IMR-90 (cell line): ENCODE results near the gene MYOF. TPM values are rescaled to one million over a fixed set of nuclear protein-coding genes. Genes with fewer than 3 reads are reported as not detected.

ENCODE experiments used
- ATAC-seq: fragments of 200-7000 bp; cut with Tn5 transposase; 2 replicates; pipeline ENCODE4 v1.9.1; 2020; ENCODE audit warnings: low read depth, mild to moderate bottlenecking, moderate library complexity
- BruUV-seq: library from RNA; stranded (reverse); fragments of 400-500 nt; replicated peaks from 2 replicates; lab custom pipeline; 2021; lab: Mats Ljungman, UMichigan
- CTCF ChIA-PET: fragments of 300-600 bp; formaldehyde crosslinking; extraction: SDS; loops from one replicate; lab custom pipeline; 2021; ENCODE audit warnings: antibody characterized with exemption; lab: Yijun Ruan, JAX
- POLR2A ChIA-PET: fragments of 300-600 bp; sonication (Branson Sonifier 250); formaldehyde crosslinking; loops from one replicate; lab custom pipeline; 2022; ENCODE audit warnings: antibody characterized with exemption; ENCODE audit not compliant: unreplicated experiment; lab: Charles Lee
- DNase-seq: peaks from one replicate; pipeline ENCODE4 v3.0.0; 2013
- H2AFZ ChIP-seq: replicated peaks from 2 replicates; pipeline ENCODE3; 2013; ENCODE audit warnings: low read length, mild to moderate bottlenecking; ENCODE audit not compliant: poor library complexity
- H2AK5ac ChIP-seq: 2 replicates; pipeline ENCODE4 v1.6.1; 2013; ENCODE audit warnings: low read depth, low read length, inconsistent platforms
- H2AK9ac ChIP-seq: replicated peaks from 2 replicates; pipeline ENCODE3; 2013; ENCODE audit warnings: mild to moderate bottlenecking, low read depth, low read length, moderate library complexity; ENCODE audit not compliant: poor library complexity
- H2BK120ac ChIP-seq: 2 replicates; pipeline ENCODE4 v1.6.1; 2013; ENCODE audit warnings: low read depth, low read length, inconsistent platforms
- H2BK15ac ChIP-seq: 3 replicates; pipeline ENCODE4 v1.6.1; 2013; ENCODE audit warnings: low read depth, low read length, inconsistent platforms
- H2BK20ac ChIP-seq: 2 replicates; pipeline ENCODE4 v1.6.1; 2013; ENCODE audit warnings: low read depth, mild to moderate bottlenecking, inconsistent platforms, low read length, moderate library complexity
- H2BK5ac ChIP-seq: 2 replicates; pipeline ENCODE4 v1.6.1; 2013; ENCODE audit warnings: mild to moderate bottlenecking, low read depth, low read length, inconsistent platforms; ENCODE audit not compliant: poor library complexity, severe bottlenecking
- H3K14ac ChIP-seq: replicated peaks from 2 replicates; pipeline ENCODE4 v1.6.1; 2013; ENCODE audit warnings: low read depth, low read length, inconsistent platforms
- H3K18ac ChIP-seq: 2 replicates; pipeline ENCODE4 v1.6.1; 2013; ENCODE audit warnings: low read depth, low read length, control low read depth
- H3K23ac ChIP-seq: 2 replicates; pipeline ENCODE4 v1.6.1; 2013; ENCODE audit warnings: low read depth, low read length, inconsistent platforms
- H3K27ac ChIP-seq: 2 replicates; pipeline ENCODE4 v1.5.1; 2013; ENCODE audit warnings: mild to moderate bottlenecking, control low read depth, low read length; ENCODE audit not compliant: insufficient read depth
- H3K27me3 ChIP-seq: 2 replicates; pipeline ENCODE4 v1.6.1; 2013; ENCODE audit warnings: low read length; ENCODE audit not compliant: control insufficient read depth, insufficient read depth
- H3K36me3 ChIP-seq: 2 replicates; pipeline ENCODE4 v1.6.1; 2013; ENCODE audit warnings: low read length, mixed read lengths; ENCODE audit not compliant: control insufficient read depth, insufficient read depth
- H3K4ac ChIP-seq: 2 replicates; pipeline ENCODE4 v1.6.1; 2013; ENCODE audit warnings: low read depth, low read length, inconsistent platforms
- H3K4me1 ChIP-seq: 2 replicates; pipeline ENCODE4 v1.6.1; 2013; ENCODE audit warnings: low read length, mixed read lengths; ENCODE audit not compliant: control insufficient read depth, insufficient read depth
- H3K4me2 ChIP-seq: 2 replicates; pipeline ENCODE4 v1.6.1; 2013; ENCODE audit warnings: low read depth, mild to moderate bottlenecking, control low read depth, low read length, moderate library complexity
- H3K4me3 ChIP-seq: 2 replicates; pipeline ENCODE4 v1.5.1; 2013; ENCODE audit warnings: low read depth, mild to moderate bottlenecking, control low read depth, low read length, moderate library complexity; ENCODE audit not compliant: insufficient read depth
- H3K56ac ChIP-seq: 2 replicates; pipeline ENCODE4 v1.6.1; 2013; ENCODE audit warnings: low read length, inconsistent platforms; ENCODE audit not compliant: insufficient read depth; ENCODE audit errors: extremely low read depth
- H3K79me1 ChIP-seq, 2 experiments: 2 replicates each; pipeline ENCODE4 v1.6.1; 2013; ENCODE audit warnings: low read length in 2 of 2, inconsistent platforms in 1 of 2, low read depth in 1 of 2
- H3K9ac ChIP-seq: 2 replicates; pipeline ENCODE4 v1.6.1; 2013; ENCODE audit warnings: low read depth, low read length, control low read depth
- H3K9me1 ChIP-seq: 2 replicates; pipeline ENCODE4 v1.6.1; 2013; ENCODE audit warnings: low read length, inconsistent platforms; ENCODE audit not compliant: insufficient read depth
- H3K9me3 ChIP-seq: 2 replicates; pipeline ENCODE4 v1.6.1; 2013; ENCODE audit warnings: low read length; ENCODE audit not compliant: control insufficient read depth, insufficient read depth
- H4K20me1 ChIP-seq: 2 replicates; pipeline ENCODE4 v1.6.1; 2013; ENCODE audit warnings: low read length, inconsistent platforms; ENCODE audit not compliant: insufficient read depth
- H4K5ac ChIP-seq: 2 replicates; pipeline ENCODE4 v1.6.1; 2013; ENCODE audit warnings: mild to moderate bottlenecking, low read depth, low read length, control low read depth
- H4K8ac ChIP-seq, 2 experiments: 2 replicates each; pipeline ENCODE4 v1.6.1; 2013; ENCODE audit warnings: low read depth in 2 of 2, low read length in 2 of 2, control low read depth in 1 of 2, inconsistent platforms in 1 of 2
- H4K91ac ChIP-seq: 2 replicates; pipeline ENCODE4 v1.6.1; 2013; ENCODE audit warnings: low read depth, low read length, inconsistent platforms; ENCODE audit not compliant: insufficient read depth
- BHLHE40 ChIP-seq: fragments of 150-350 bp; IDR thresholded peaks from 2 replicates; pipeline ENCODE4 v1.6.1; 2016; ENCODE audit warnings: mild to moderate bottlenecking, low read depth, low read length
- CEBPB ChIP-seq: IDR thresholded peaks from 2 replicates; pipeline ENCODE4 v1.6.1; 2012; ENCODE audit warnings: low read depth, low read length, improper control_type of control experiment
- CHD1 ChIP-seq: IDR thresholded peaks from 2 replicates; pipeline ENCODE4 v1.6.1; 2012; ENCODE audit warnings: low read depth, low read length, improper control_type of control experiment
- FOS ChIP-seq: fragments of 150-350 bp; IDR thresholded peaks from 2 replicates; pipeline ENCODE4 v1.6.1; 2016; ENCODE audit warnings: low read depth, low read length
- MAFK ChIP-seq: IDR thresholded peaks from 2 replicates; pipeline ENCODE4 v1.6.1; 2012; ENCODE audit warnings: low read depth, low read length, improper control_type of control experiment
- MAZ ChIP-seq: IDR thresholded peaks from 2 replicates; pipeline ENCODE4 v1.6.1; 2012; ENCODE audit warnings: low read depth, mild to moderate bottlenecking, low read length, improper control_type of control experiment, moderate library complexity, borderline replicate concordance
- MXI1 ChIP-seq: IDR thresholded peaks from 2 replicates; pipeline ENCODE4 v1.6.1; 2012; ENCODE audit warnings: low read depth, mild to moderate bottlenecking, low read length, moderate library complexity, borderline replicate concordance
- NFE2L2 ChIP-seq: fragments of 150-350 bp; IDR thresholded peaks from 2 replicates; pipeline ENCODE4 v1.6.1; 2016; ENCODE audit warnings: low read depth, mild to moderate bottlenecking, low read length
- POLR2A ChIP-seq: IDR thresholded peaks from 2 replicates; pipeline ENCODE4 v1.6.1; 2012; ENCODE audit warnings: mild to moderate bottlenecking, low read depth, low read length
- RAD21 ChIP-seq: IDR thresholded peaks from 2 replicates; pipeline ENCODE4 v1.6.1; 2012; ENCODE audit warnings: low read length, improper control_type of control experiment
- RCOR1 ChIP-seq: IDR thresholded peaks from 2 replicates; pipeline ENCODE4 v1.6.1; 2012; ENCODE audit warnings: mild to moderate bottlenecking, low read length, improper control_type of control experiment; ENCODE audit not compliant: insufficient replicate concordance
- RFX5 ChIP-seq: IDR thresholded peaks from 2 replicates; pipeline ENCODE4 v1.8.0; 2012; ENCODE audit warnings: low read depth, mild to moderate bottlenecking, low read length, moderate library complexity
- SMC3 ChIP-seq: fragments of 150-350 bp; IDR thresholded peaks from 2 replicates; pipeline ENCODE4 v1.6.1; 2016; ENCODE audit warnings: low read depth, mild to moderate bottlenecking, antibody characterized with exemption, low read length, moderate library complexity
- WGBS, 2 experiments: methylation state at CpG; one replicate each; pipeline versions ENCODE4 v1.1.5 to v1.1.7; 2013; ENCODE audit warnings: missing lambda C conversion rate in 2 of 2; ENCODE audit not compliant: insufficient read length in 1 of 2; ENCODE audit errors: extremely low coverage in 2 of 2; 5-methylcytosine and 5-hydroxymethylcytosine counted together
- dilution Hi-C: fragments of 300-500 bp; cut with HindIII; formaldehyde crosslinking; loops from one replicate; pipeline ENCODE4 v1.14.3; 2018; ENCODE audit warnings: low sequenced_read_pairs; ENCODE audit not compliant: unreplicated experiment
- in situ Hi-C: fragments of 300-500 bp; cut with MboI; formaldehyde crosslinking; loops from 3 replicates; pipeline ENCODE4 v1.14.3; 2019; ENCODE audit warnings: low sequenced_read_pairs, inconsistent platforms, mixed read lengths
- intact Hi-C: fragments of 100-400 bp; cut with micrococcal nuclease; formaldehyde crosslinking; loops from 2 replicates; pipeline ENCODE4 v1.10.0; 2022
- polyA plus RNA-seq, 3 experiments: library from polyadenylated mRNA; depleted of rRNA; stranded (reverse); fragments of >200 nt; gene quantifications; 2 replicates each; pipeline ENCODE4 v1.2.3, GENCODE V29; 2012; ENCODE audit warnings: low replicate concordance in 1 of 3
- total RNA-seq: library from RNA; depleted of rRNA; stranded (reverse); fragments of >200 nt; gene quantifications from 2 replicates; pipeline ENCODE4 v1.2.3, GENCODE V29; 2012
- TF ChIP-seq, protein P1 (sequence below): conservative IDR thresholded peaks from 2 replicates; pipeline ENCODE4 v1.5.1; 2012; ENCODE audit warnings: mild to moderate bottlenecking, low read depth, low read length, improper control_type of control experiment
- TF ChIP-seq, protein P2 (sequence below): fragments of 150-350 bp; IDR thresholded peaks from 2 replicates; pipeline ENCODE4 v1.6.1; 2017; ENCODE audit warnings: mild to moderate bottlenecking, antibody characterized with exemption, low read length, low read depth

MYOF gene
- total and polyA plus RNA-seq, 2 of the 4 experiments (the other 2 are of a cell fraction), result 221 to 281 TPM

DNA sequence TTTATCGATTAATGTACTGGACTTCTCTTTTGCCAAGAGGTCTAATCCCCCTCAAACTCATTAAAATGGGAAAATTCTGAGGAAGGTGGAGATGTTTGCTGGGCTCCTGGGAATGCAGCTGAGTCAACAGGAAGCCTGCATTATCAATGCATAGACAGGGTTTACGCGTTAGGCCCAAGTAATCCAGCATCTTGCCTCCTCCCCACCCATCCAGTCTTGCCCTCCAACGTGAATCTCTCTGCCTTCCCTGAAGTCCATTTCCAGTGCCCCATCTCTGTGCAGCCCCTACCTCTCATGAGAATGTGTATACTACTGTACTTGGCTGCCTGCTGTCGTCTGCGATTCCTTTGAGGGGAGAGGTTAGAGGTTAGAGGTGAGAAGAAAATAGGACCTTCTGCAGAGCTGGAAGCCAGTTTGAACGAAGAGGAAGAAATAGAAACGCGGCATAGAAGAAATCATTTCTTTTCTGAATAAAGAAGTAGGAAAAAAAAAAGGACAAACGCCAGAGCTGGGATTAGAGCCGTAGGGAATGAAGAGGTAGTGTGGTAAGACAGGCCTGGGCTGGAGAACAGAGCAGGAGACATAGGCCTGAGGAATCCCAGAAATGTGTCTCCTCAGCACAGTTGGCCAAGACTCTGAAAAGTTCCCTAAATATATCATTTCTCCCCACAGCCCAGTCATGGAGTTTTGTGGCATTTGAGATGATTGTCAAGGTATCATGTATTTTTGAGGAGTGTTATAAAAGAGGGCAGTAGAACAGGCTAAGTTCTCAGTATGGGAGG lies 75.6 kb downstream of the MYOF start:
- Histone ChIP-seq H2BK120ac (0 out of 2 replicates have a peak overlapping the region, but pooled peaks have one; percentile 35), H3K4me3 (no peak overlapping the region), H4K8ac (peak overlapping the region in 1 of 2 experiments; percentile 46; a peak in 2 of 4 replicates), H4K91ac (peak overlapping the region; percentile 63; the same call in 1 of the 2 replicates), H2AK9ac (peak overlapping the region; percentile 86), H2AFZ (no peak overlapping the region), H2AK5ac (peak overlapping the region; percentile 27), H2BK20ac (no peak overlapping the region), H2BK15ac (no peak overlapping the region), H3K4ac (peak overlapping the region; percentile 37; the same call in 1 of the 2 replicates), H3K9ac (no peak overlapping the region), H3K4me2 (no peak overlapping the region), H3K9me1 (peaks cover 28% of the 10 kb centered on the region), H3K9me3 (no peaks in the 10 kb centered on the region), H3K4me1 (peaks cover 13% of the 10 kb centered on the region), H3K79me1 (peaks cover 46 to 76% of the 10 kb centered on the region in 2 experiments), H3K56ac (no peak overlapping the region), H3K27ac (peak overlapping the region; percentile 31; the same call in 1 of the 2 replicates), H4K5ac (no peak overlapping the region), H3K36me3 (peaks cover 52% of the 10 kb centered on the region), H3K23ac (no peak overlapping the region), H3K14ac (peak overlapping the region; percentile 42), H3K27me3 (no peaks in the 10 kb centered on the region), H4K20me1 (no peaks in the 10 kb centered on the region), H2BK5ac (peak overlapping the region; percentile 38), H3K18ac (no peak overlapping the region)
- ATAC-seq (peak; percentile 72), DNase-seq (peak; percentile 34)
- POLR2A ChIA-PET, result no interaction called here
- in situ Hi-C loops (no loop called here), dilution Hi-C loops (no loop called here), intact Hi-C loops (no loop called here)
- no TSS peak for BruUV-seq
- 79% methylated on average over 3 of the region's 11 CpGs; no CpG with 5 or more reads in 1 of the 2 experiments for WGBS, 2 experiments
- CTCF ChIA-PET, result interaction anchor here (1.1 kb wide), 1 partner anchor 26 kb away, joined by 3 read pairs; no protein-coding TSS in a partner anchor
- no peak for TF ChIP-seq SMC3
- TF ChIP-seq CEBPB, result no peak
- TF ChIP-seq RAD21, result no peak
- TF ChIP-seq FOS, result no peak
- no peak for TF ChIP-seq MXI1
- no peak for TF ChIP-seq RCOR1
- no peak for TF ChIP-seq POLR2A
- no peak for TF ChIP-seq MAFK
- TF ChIP-seq MAZ, result no peak
- TF ChIP-seq NFE2L2, result no peak
- TF ChIP-seq RFX5, result no peak
- no peak for TF ChIP-seq BHLHE40
- no peak for TF ChIP-seq CHD1
- TF ChIP-seq, protein P1, sequence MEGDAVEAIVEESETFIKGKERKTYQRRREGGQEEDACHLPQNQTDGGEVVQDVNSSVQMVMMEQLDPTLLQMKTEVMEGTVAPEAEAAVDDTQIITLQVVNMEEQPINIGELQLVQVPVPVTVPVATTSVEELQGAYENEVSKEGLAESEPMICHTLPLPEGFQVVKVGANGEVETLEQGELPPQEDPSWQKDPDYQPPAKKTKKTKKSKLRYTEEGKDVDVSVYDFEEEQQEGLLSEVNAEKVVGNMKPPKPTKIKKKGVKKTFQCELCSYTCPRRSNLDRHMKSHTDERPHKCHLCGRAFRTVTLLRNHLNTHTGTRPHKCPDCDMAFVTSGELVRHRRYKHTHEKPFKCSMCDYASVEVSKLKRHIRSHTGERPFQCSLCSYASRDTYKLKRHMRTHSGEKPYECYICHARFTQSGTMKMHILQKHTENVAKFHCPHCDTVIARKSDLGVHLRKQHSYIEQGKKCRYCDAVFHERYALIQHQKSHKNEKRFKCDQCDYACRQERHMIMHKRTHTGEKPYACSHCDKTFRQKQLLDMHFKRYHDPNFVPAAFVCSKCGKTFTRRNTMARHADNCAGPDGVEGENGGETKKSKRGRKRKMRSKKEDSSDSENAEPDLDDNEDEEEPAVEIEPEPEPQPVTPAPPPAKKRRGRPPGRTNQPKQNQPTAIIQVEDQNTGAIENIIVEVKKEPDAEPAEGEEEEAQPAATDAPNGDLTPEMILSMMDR, result no peak
- TF ChIP-seq, protein P2, sequence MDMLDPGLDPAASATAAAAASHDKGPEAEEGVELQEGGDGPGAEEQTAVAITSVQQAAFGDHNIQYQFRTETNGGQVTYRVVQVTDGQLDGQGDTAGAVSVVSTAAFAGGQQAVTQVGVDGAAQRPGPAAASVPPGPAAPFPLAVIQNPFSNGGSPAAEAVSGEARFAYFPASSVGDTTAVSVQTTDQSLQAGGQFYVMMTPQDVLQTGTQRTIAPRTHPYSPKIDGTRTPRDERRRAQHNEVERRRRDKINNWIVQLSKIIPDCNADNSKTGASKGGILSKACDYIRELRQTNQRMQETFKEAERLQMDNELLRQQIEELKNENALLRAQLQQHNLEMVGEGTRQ, result no peak
